ENCODE results near the gene SLC37A2. TPM values are rescaled to one million over a fixed set of nuclear protein-coding genes. Genes with fewer than 3 reads are reported as not detected.

SLC37A2 gene
- polyA plus RNA-seq, 1 of the 3 experiments (the other 2 are of a cell fraction): 0.44 TPM

GRCh38 chr11:125094731-125095130 lies 31.6 kb downstream of the SLC37A2 start:
- Histone ChIP-seq H3K27ac (ENCODE audit: low read depth in 2 of 2, low read length in 1 of 2) (no peak overlapping the region), H3K4me1 (ENCODE audit: control insufficient read depth in 1 of 2, insufficient read depth in 2 of 2, low read depth in 1 of 2, low read length in 1 of 2) (peaks cover 4% of the 10 kb centered on the region in 2 experiments; a peak in 2 of 4 replicates), H3K36me3 (replicated peaks in 1 of 2; ENCODE audit: control insufficient read depth in 1 of 2, insufficient read depth in 2 of 2, low read length in 1 of 2) (peaks cover 25 to 32% of the 10 kb centered on the region in 2 experiments), H3K9ac (no peak overlapping the region), H2AFZ (ENCODE audit: low read depth) (no peak overlapping the region), H3K4me3 (ENCODE audit: low read depth in 2 of 2, low read length in 1 of 2) (no peak overlapping the region), H3K27me3 (ENCODE audit: insufficient read depth) (no peaks in the 10 kb centered on the region), H4K20me1 (ENCODE audit: insufficient read depth) (no peaks in the 10 kb centered on the region), H3F3A (replicated peaks; ENCODE audit: insufficient read depth) (peaks cover 2% of the 10 kb centered on the region), H3K9me2 (no peaks in the 10 kb centered on the region), H3K4me2 (no peak overlapping the region), H3K9me3 (no peaks in the 10 kb centered on the region), H3K79me2 (ENCODE audit: insufficient read depth) (no peaks in the 10 kb centered on the region)
- no peak for DNase-seq
- ChIA-PET POLR2A (no interaction called here), CTCF (interaction anchor here (0.7 to 13.2 kb wide), 4 partner anchors 29 to 310 kb away, joined by 3 to 147 read pairs (median 9); no protein-coding TSS in a partner anchor)
- 89% methylated on average over 2 of the region's 2 CpGs for WGBS (ENCODE audit: low lambda C conversion rate)
- TF ChIP-seq PBX3 (IDR thresholded peaks at IDR 0.05) (no peak), RXRA (IDR thresholded peaks at IDR 0.05; ENCODE audit: borderline replicate concordance, low read depth) (no peak), NFIC (IDR thresholded peaks at IDR 0.05; ENCODE audit: borderline replicate concordance) (no peak), MXI1 (IDR thresholded peaks at IDR 0.05; ENCODE audit: low read depth, low read length) (no peak), YY1 (IDR thresholded peaks at IDR 0.05; ENCODE audit: low read depth) (no peak), POLR2AphosphoS5 (IDR thresholded peaks at IDR 0.05; ENCODE audit: low read depth, low read length) (no peak), IRF3 (IDR thresholded peaks at IDR 0.05; ENCODE audit: low read depth, low read length) (no peak), JUND (IDR thresholded peaks at IDR 0.05) (no peak), RFX5 (IDR thresholded peaks at IDR 0.05; ENCODE audit: low read length) (no peak), TAF1 (IDR thresholded peaks at IDR 0.05; ENCODE audit: borderline replicate concordance, low read depth, low read length) (no peak), RAD21 (IDR thresholded peaks at IDR 0.05; ENCODE audit: low read length) (no peak), USF2 (IDR thresholded peaks at IDR 0.05; ENCODE audit: borderline replicate concordance, low read depth, low read length) (no peak)

- Histone ChIP-seq H3K9me2 (no peaks in the 10 kb centered on the region), H3K27ac (ENCODE audit: low read depth in 2 of 2, low read length in 1 of 2) (no peak overlapping the region), H2AFZ (ENCODE audit: low read depth) (no peak overlapping the region), H3F3A (replicated peaks; ENCODE audit: insufficient read depth) (no peaks in the 10 kb centered on the region), H4K20me1 (ENCODE audit: insufficient read depth) (no peaks in the 10 kb centered on the region), H3K27me3 (ENCODE audit: insufficient read depth) (no peaks in the 10 kb centered on the region), H3K9ac (no peak overlapping the region), H3K4me2 (no peak overlapping the region), H3K4me1 (ENCODE audit: control insufficient read depth in 1 of 2, insufficient read depth in 2 of 2, low read depth in 1 of 2, low read length in 1 of 2) (no peaks in the 10 kb centered on the region), H3K9me3 (no peaks in the 10 kb centered on the region), H3K36me3 (replicated peaks in 1 of 2; ENCODE audit: control insufficient read depth in 1 of 2, insufficient read depth in 2 of 2, low read length in 1 of 2) (peaks cover 25 to 35% of the 10 kb centered on the region in 2 experiments), H3K4me3 (ENCODE audit: low read depth in 2 of 2, low read length in 1 of 2) (no peak overlapping the region), H3K79me2 (ENCODE audit: insufficient read depth) (peaks cover 4% of the 10 kb centered on the region; the same call in 1 of the 2 replicates)
- 87% methylated on average over 2 of the region's 2 CpGs for WGBS (ENCODE audit: low lambda C conversion rate)
- ChIA-PET CTCF (interaction anchor here (1.4 to 13.2 kb wide), 3 partner anchors 9 to 41 kb away, joined by 4 to 147 read pairs (median 14); no protein-coding TSS in a partner anchor), POLR2A (no interaction called here)
- DNase-seq: no peak
- TF ChIP-seq EZH2phosphoT487 (IDR thresholded peaks at IDR 0.05; ENCODE audit: borderline replicate concordance, low read depth) (no peak), REST (IDR thresholded peaks at IDR 0.05; ENCODE audit: low read depth, low read length) (no peak), NFIC (IDR thresholded peaks at IDR 0.05; ENCODE audit: borderline replicate concordance) (no peak)
Observed at GRCh38 chr11:125100136-125100535, 37.0 kb downstream of the SLC37A2 start.

Data from SK-N-SH (cell line).